Measurements from ENCODE around the gene TTC28.
"Not testable (repeated sequence)": the region's sequence is repeated elsewhere in the genome, so short reads cannot be mapped to it uniquely, and the experiment has no call there.

Gene TTC28

GRCh38 chr22:28179392-28179791 is 500.2 kb downstream of the TTC28 start:
- ATAC-seq = no peak

- ATAC-seq = no peak
These were observed 503.7 kb downstream of the TTC28 start for GRCh38 chr22:28175730-28176492.

- no peak for ATAC-seq
These were observed 505.1 kb downstream of the TTC28 start for GRCh38 chr22:28174509-28174908.

GRCh38 chr22:28172892-28173670 is 506.6 kb downstream of the TTC28 start:
- ATAC-seq = no peak

GRCh38 chr22:28171712-28172111 is 507.9 kb downstream of the TTC28 start:
- no peak for ATAC-seq

GRCh38 chr22:28171115-28171514 is 508.5 kb downstream of the TTC28 start:
- no peak for ATAC-seq

- ATAC-seq = not testable (repeated sequence)
These were observed 510.3 kb downstream of the TTC28 start for GRCh38 chr22:28169314-28169713.

GRCh38 chr22:28155808-28156207 is 523.8 kb downstream of the TTC28 start:
- ATAC-seq = no peak

GRCh38 chr22:28154861-28155260 is 524.8 kb downstream of the TTC28 start:
- ATAC-seq = no peak

- ATAC-seq = no peak
These were observed 528.4 kb downstream of the TTC28 start for GRCh38 chr22:28151151-28151816.

- ATAC-seq = no peak
These were observed 530.7 kb downstream of the TTC28 start for GRCh38 chr22:28148816-28149465.

- ATAC-seq = no peak
These were observed 532.2 kb downstream of the TTC28 start for GRCh38 chr22:28147401-28147800.

- no peak for ATAC-seq
These were observed 533.0 kb downstream of the TTC28 start for GRCh38 chr22:28146401-28147314.

GRCh38 chr22:28143961-28144745 is 535.5 kb downstream of the TTC28 start:
- ATAC-seq = no peak

- ATAC-seq = no peak
These were observed 536.3 kb downstream of the TTC28 start for GRCh38 chr22:28143241-28143865.

- no peak for ATAC-seq
These were observed 537.2 kb downstream of the TTC28 start for GRCh38 chr22:28142361-28142961.

GRCh38 chr22:28141614-28142013 is 538.0 kb downstream of the TTC28 start:
- ATAC-seq = no peak

GRCh38 chr22:28139961-28140360 is 539.7 kb downstream of the TTC28 start:
- ATAC-seq = no peak

GRCh38 chr22:28139516-28139915 is 540.1 kb downstream of the TTC28 start:
- ATAC-seq = no peak

GRCh38 chr22:28137036-28137435 is 542.6 kb downstream of the TTC28 start:
- no peak for ATAC-seq

All from activated CD4-positive, CD25-positive, alpha-beta regulatory T cell treated with anti-CD3 and anti-CD28 coated beads, Interleukin-2, amount 50 U/mL, for 24 hours (primary cell).